ENCODE measurements around the gene NFATC3. TPM values are rescaled to one million over a fixed set of nuclear protein-coding genes. Genes with fewer than 3 reads are reported as not detected.

NFATC3 gene
- total and polyA plus RNA-seq, 2 of the 8 experiments (the other 6 are each of a cell fraction or from before 2014, with no cell fraction given): 17.6 to 34.5 TPM

DNA sequence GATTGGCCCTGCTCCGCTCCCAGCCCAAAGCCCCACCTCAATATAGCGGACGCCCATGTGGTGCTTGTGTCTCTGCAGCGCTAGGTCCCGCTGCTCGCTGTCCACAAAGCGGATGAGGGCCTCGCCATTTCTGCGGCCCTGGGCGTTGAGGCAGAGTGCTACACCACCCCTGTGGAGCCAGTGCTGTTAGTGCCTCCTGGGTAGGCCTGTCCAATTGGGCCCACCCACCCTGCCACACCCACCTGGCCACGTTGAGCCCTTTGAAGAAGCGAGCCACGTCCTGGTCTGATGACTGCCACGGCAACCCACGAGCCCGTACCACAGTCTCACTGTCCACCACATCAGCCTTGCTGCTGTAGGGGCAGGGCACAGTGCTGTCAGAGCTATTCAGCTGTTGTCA lies 147.2 kb downstream of the NFATC3 start:
- H2BK20ac ChIP-seq (ENCODE audit: low read length): no peak overlapping the region
- no peak overlapping the region for H3K18ac ChIP-seq (ENCODE audit: extremely low read depth, low read length)
- TF ChIP-seq POLR2A (IDR thresholded peaks at IDR 0.05; ENCODE audit: control extremely low read depth in 1 of 2, low read depth in 2 of 2, low read length in 2 of 2): no peak
- TF ChIP-seq TBP (IDR thresholded peaks at IDR 0.05; ENCODE audit: low read depth, low read length): no peak
- no peak for TF ChIP-seq TEAD4 (IDR thresholded peaks at IDR 0.05; ENCODE audit: low read depth, low read length)
- TF ChIP-seq SIN3A (conservative IDR thresholded peaks at IDR 0.05 in 1 of 2, IDR thresholded peaks at IDR 0.05 in 1 of 2; ENCODE audit: low read depth in 1 of 2, low read length in 2 of 2): no peak
- TF ChIP-seq FOSL1 (IDR thresholded peaks at IDR 0.05; ENCODE audit: insufficient read depth, low read depth, low read length): no peak
- no peak for TF ChIP-seq SIX5 (IDR thresholded peaks at IDR 0.05; ENCODE audit: low read depth, low read length)
- TF ChIP-seq YY1 (IDR thresholded peaks at IDR 0.05; ENCODE audit: low read depth, low read length): no peak
- TF ChIP-seq TAF1 (IDR thresholded peaks at IDR 0.05; ENCODE audit: low read depth, low read length): no peak
- no peak for TF ChIP-seq SRF (IDR thresholded peaks at IDR 0.05; ENCODE audit: low read depth, low read length)
- no peak for TF ChIP-seq CEBPB (IDR thresholded peaks at IDR 0.05; ENCODE audit: low read depth, low read length)
- TF ChIP-seq CBX5 (IDR thresholded peaks at IDR 0.05; ENCODE audit: low read depth, low read length): no peak
- H2BK12ac ChIP-seq (ENCODE audit: low read depth, low read length): no peak overlapping the region
- no peak overlapping the region for H3K27ac ChIP-seq (ENCODE audit: low read depth, low read length)
- H3K9ac ChIP-seq (replicated peaks in 1 of 4; ENCODE audit: extremely low read depth in 1 of 4, low read depth in 3 of 4, low read length in 3 of 4): no peak overlapping the region
- no peak overlapping the region for H2AK5ac ChIP-seq (ENCODE audit: low read depth, low read length)
- DNase-seq (ENCODE audit: low read depth in 1 of 2, low spot score in 2 of 2): no peak
- 87% methylated on average over 15 of the region's 16 CpGs; no CpG with 5 or more reads in 1 of the 2 experiments for WGBS, 2 experiments (ENCODE audit: extremely low coverage in 1 of 2, insufficient coverage in 1 of 2, insufficient read length in 1 of 2, insufficient replicate concordance in 2 of 2, low coverage in 1 of 2, low lambda C conversion rate in 2 of 2, missing lambda C conversion rate in 1 of 2)
- no peak overlapping the region for H3K23ac ChIP-seq (ENCODE audit: insufficient read length)
- H3K4me1 ChIP-seq (replicated peaks in 1 of 4; ENCODE audit: control insufficient read depth in 3 of 4, insufficient read depth in 4 of 4, low read length in 3 of 4): peaks cover 0 to 21% (median 16%) of the 10 kb centered on the region in 4 experiments; a peak in 5 of 7 replicates
- ChIA-PET POLR2A (ENCODE audit: partially characterized antibody) (no interaction called here), CTCF (ENCODE audit: partially characterized antibody) (interaction anchor here (1.0 kb wide), 1 partner anchor 172 kb away, joined by 3 read pairs; no protein-coding TSS in a partner anchor)
- no peak overlapping the region for H4K91ac ChIP-seq (replicated peaks; ENCODE audit: insufficient read length, low read length)
- no peak overlapping the region for H2BK120ac ChIP-seq (replicated peaks; ENCODE audit: low read depth, low read length)
- peaks cover 5% of the 10 kb centered on the region; the same call in 1 of the 2 replicates for H3K79me1 ChIP-seq (ENCODE audit: low read depth, low read length)
- H4K5ac ChIP-seq (ENCODE audit: insufficient read length, low read depth, low read length): no peak overlapping the region
- H3K4ac ChIP-seq (replicated peaks; ENCODE audit: insufficient read length, low read depth, low read length): no peak overlapping the region
- peaks cover 9 to 39% (median 29%) of the 10 kb centered on the region in 4 experiments for H3K36me3 ChIP-seq (ENCODE audit: control insufficient read depth in 2 of 4, insufficient read depth in 4 of 4, low read length in 3 of 4)
- peaks cover 21 to 33% of the 10 kb centered on the region in 2 experiments for H4K20me1 ChIP-seq (replicated peaks in 1 of 2; ENCODE audit: control insufficient read depth in 1 of 2, insufficient read depth in 2 of 2, low read length in 2 of 2)
- no peaks in the 10 kb centered on the region for H3K27me3 ChIP-seq (replicated peaks in 1 of 4; ENCODE audit: control insufficient read depth in 3 of 4, extremely low read depth in 1 of 4, insufficient read depth in 3 of 4, low read length in 3 of 4)
- no peak overlapping the region for H4K8ac ChIP-seq (ENCODE audit: extremely low read depth, insufficient read depth, low read length)
- H3K56ac ChIP-seq (replicated peaks; ENCODE audit: insufficient read length, low read depth, low read length): no peak overlapping the region
- H3K14ac ChIP-seq (ENCODE audit: insufficient read length): no peak overlapping the region
- peaks cover 5 to 19% of the 10 kb centered on the region in 2 experiments for H3K79me2 ChIP-seq (ENCODE audit: control insufficient read depth in 1 of 2, insufficient read depth in 2 of 2, low read length in 2 of 2)
- no peak overlapping the region for H2BK15ac ChIP-seq (ENCODE audit: low read length)
- no peak for FAIRE-seq
- H3K23me2 ChIP-seq (ENCODE audit: low read depth, low read length): peaks cover 18% of the 10 kb centered on the region
- H2AFZ ChIP-seq (ENCODE audit: low read length): no peak overlapping the region
- H3K4me2 ChIP-seq (ENCODE audit: insufficient read depth in 1 of 2, low read depth in 2 of 2, low read length in 2 of 2): no peak overlapping the region
- no peak overlapping the region for H2BK5ac ChIP-seq (ENCODE audit: low read depth, low read length)
- H3K4me3 ChIP-seq (ENCODE audit: extremely low read depth in 1 of 4, insufficient read depth in 2 of 4, low read depth in 3 of 4, low read length in 4 of 4): no peak overlapping the region
- no peaks in the 10 kb centered on the region for H3K9me3 ChIP-seq (ENCODE audit: insufficient read depth in 2 of 2, low read depth in 1 of 2, low read length in 1 of 2)

Data from H1 (cell line).